K562 (cell line): Measurements from ENCODE around the gene PDGFRA. TPM values are rescaled to one million over a fixed set of nuclear protein-coding genes. Genes with fewer than 3 reads are reported as not detected.

Source experiments
- CBX2 ChIP-seq: fragments of 200-600 bp; sonication (generic); IDR thresholded peaks from one replicate; pipeline ENCODE4 v1.6.1; 2012; ENCODE audit warnings: mild to moderate bottlenecking, low read length, inconsistent platforms; ENCODE audit not compliant: insufficient read depth, poor library complexity, severe bottlenecking
- CBX3 ChIP-seq, 2 experiments: IDR thresholded peaks; 1 replicate in 1 of 2; 2 replicates in 1 of 2; pipeline ENCODE4 v1.6.1; 2012; ENCODE audit warnings: inconsistent platforms in 2 of 2, low read length in 2 of 2, borderline replicate concordance in 1 of 2, control low read depth in 1 of 2
- CEBPB ChIP-seq: fragments of 450-650 bp; IDR thresholded peaks from 2 replicates; pipeline ENCODE4 v1.6.1; 2016; ENCODE audit warnings: missing genetic modification characterization, missing compliant biosample characterization
- MLLT1 ChIP-seq, 2 experiments: fragments of 450-650 bp; IDR thresholded peaks; 2 replicates each; pipeline ENCODE4 v1.6.1; 2016
- MYNN ChIP-seq, 2 experiments: sonication (generic); formaldehyde crosslinking in 1 of 2; IDR thresholded peaks; 2 replicates each; pipeline versions ENCODE4 v1.5.0 to v1.6.1; 2016 to 2020; ENCODE audit warnings: antibody characterized with exemption in 1 of 2, missing genetic modification reagents in 1 of 2
- NFXL1 ChIP-seq: fragments of 450-650 bp; formaldehyde crosslinking; IDR thresholded peaks from 2 replicates; pipeline ENCODE4 v1.4.0; 2021; ENCODE audit warnings: mild to moderate bottlenecking
- ZMIZ1 ChIP-seq, 2 experiments: fragments of 150-350 bp in 1 of 2; IDR thresholded peaks; 2 replicates each; pipeline ENCODE4 v1.6.1; 2012 to 2016; ENCODE audit warnings: low read depth in 2 of 2, low read length in 2 of 2, mild to moderate bottlenecking in 1 of 2, moderate library complexity in 1 of 2
- polyA plus RNA-seq, 8 experiments: library from polyadenylated mRNA; depleted of rRNA in 4 of 8; stranded (reverse) in 5 of 8; unstranded in 3 of 8; fragments of >200 nt; fragmentation: Nextera tagmentation in 2 of 8; fragmentation: Illumina TruSeq in 1 of 8; extraction: Ambion mirVana in 2 of 8; extraction: Trizol in 1 of 8; gene quantifications; 2 replicates each; pipeline versions ENCODE4 v1.2.1 to v1.2.3, GENCODE V29; 2011 to 2014; ENCODE audit warnings: inconsistent platforms in 1 of 8, missing spikeins in 1 of 8
- total RNA-seq, 7 experiments: library from RNA; depleted of rRNA in 6 of 7; stranded (reverse); fragments of >200 nt in 6 of 7; fragmentation: Illumina TruSeq in 2 of 7; extraction: Trizol in 2 of 7; gene quantifications; 2 replicates each; pipeline versions ENCODE4 v1.2.1 to v1.2.3, GENCODE V29; 2011 to 2021; ENCODE audit warnings: low replicate concordance in 1 of 7

PDGFRA gene
- total and polyA plus RNA-seq, 9 of the 15 experiments (the other 6 are each of a cell fraction or from before 2014, with no cell fraction given) = 0.40 TPM; not detected in 8

- 0 out of 2 replicates have a peak, but pooled peaks have one; percentile 23 for TF ChIP-seq CEBPB (tag)
- peak; percentile 76 for TF ChIP-seq MYNN (IDR thresholded peaks at IDR 0.05)
- TF ChIP-seq MYNN (CRISPR knock-in tag; IDR thresholded peaks at IDR 0.05) = no peak
- TF ChIP-seq MLLT1 (IDR thresholded peaks at IDR 0.05) = no peak
- no peak for TF ChIP-seq ZMIZ1 (IDR thresholded peaks at IDR 0.05; ENCODE audit: low read depth in 2 of 2, low read length in 2 of 2)
- no peak for TF ChIP-seq NFXL1 (CRISPR knock-in tag)
- TF ChIP-seq CBX2 = no peak
- TF ChIP-seq CBX3 (IDR thresholded peaks at IDR 0.05; ENCODE audit: borderline replicate concordance in 1 of 2, low read length in 2 of 2) = no peak
Measured at GRCh38 chr4:54228961-54229501, at the start of gene PDGFRA (continued).
